NOMO-1 treated with dmso at 0.1 percent for 144 hours (cell line): ENCODE measurements around the gene ZYG11B.
A peak's percentile ranks its signal among the peaks of the same experiment; 100 is the strongest.
"Not testable (repeated sequence)": the region's sequence is repeated elsewhere in the genome, so short reads cannot be mapped to it uniquely, and the experiment has no call there.

Experiments
- DNase-seq: peaks from one replicate; lab custom pipeline; 2025; ENCODE audit not compliant: unreplicated experiment; lab: John Stamatoyannopoulos, UW

ZYG11B gene

DNA sequence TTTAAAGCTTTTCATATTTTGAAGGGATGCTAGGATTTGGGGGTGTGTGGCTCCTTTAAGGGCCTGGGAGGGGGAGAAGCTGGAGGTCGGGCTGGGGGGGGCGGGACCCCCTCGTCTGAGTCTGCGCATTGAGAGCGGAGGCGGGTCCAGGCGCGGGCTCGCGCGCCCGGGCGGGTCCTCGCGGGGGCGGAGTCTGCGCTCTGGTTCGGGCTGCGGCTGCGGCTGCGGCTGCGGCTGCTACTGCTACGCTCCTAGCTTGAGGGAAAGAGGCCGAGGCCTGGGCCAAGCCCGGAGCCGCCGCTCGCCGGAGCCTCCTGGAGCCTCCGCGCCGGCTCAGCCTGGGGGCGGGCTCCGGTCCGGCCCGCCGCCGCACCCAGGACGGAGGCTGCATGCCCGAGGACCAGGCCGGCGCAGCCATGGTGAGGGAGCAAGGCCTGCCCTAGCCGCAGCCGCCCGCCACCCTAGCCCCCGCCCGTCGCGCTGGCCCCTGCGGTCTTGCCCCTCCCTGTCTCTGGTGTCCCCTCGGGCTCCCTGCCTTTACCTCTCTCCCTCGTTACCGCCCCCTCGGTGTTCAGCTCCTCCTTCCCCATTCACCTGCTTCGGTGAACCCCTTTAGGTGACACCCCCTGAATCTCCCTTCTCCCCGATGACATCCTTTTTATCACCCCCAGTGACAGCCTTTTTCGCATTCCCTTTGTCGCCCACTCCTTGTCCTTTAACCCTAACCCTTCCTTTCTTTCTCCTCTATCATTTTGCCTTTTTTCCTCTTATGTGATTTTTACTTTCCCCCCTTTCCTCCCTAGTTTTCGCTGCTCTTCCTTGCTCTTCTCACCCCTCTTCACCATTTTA is at the start of gene ZYG11B:
Gene ZYG11B, plus strand, starts transcription at position 189 of the 849 bp plus-strand sequence. Its CDS starts 201 bp downstream, at position 390.
- peak; percentile 80 for DNase-seq

DNA sequence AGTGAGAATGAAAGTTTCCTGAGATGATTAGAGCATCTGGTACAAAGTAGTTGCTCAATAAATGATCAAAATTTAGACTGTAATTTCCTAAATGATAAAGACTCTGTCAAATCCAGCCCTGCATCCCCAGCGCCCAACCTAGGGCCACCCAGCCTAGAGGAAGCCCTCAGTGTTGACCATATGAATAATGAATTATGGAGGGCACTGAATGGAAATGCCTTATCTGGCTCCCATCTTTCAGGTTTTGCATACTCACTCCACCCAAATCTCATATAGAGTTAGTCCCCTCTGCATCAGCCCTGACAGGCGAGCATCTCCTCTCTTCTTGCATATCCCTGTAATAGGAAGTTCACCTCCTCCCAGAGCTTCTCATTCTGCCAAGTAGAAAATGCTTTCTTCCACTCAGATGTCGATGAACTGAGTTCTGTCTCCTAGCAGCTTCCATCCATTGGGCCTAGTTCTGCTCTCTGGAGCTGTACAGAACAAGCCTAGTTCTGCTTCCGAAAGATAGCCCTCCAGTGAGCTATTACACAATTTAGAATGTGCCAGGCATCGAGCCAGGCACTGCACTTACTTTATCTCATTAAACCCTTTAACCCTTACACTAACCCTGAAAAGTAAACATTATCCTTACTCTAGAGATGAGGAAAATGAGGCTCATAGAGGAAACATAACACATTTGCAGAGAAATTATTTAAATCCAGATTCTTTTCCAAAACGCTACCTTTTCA is 49.0 kb upstream of the ZYG11B start:
- DNase-seq = no peak

DNA sequence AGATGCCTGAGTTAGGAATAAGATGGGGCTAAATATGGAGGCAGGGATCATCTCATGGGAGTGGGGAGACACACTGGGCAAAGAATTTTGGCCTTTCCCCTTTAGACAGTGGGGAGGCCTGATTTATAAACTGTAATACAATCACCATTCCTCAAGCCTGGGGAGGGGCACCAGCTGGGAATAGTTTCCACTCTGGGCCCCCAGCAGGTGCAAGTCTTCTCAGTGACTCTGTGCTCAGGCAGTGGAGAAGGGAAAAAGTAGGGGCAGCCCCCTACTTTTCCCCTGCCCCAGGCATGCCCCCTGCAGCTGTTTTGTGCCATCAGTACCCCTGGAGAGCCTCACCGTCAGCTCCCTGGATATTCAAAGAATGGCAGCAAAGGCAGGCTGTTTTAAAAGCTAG is 47.2 kb upstream of the ZYG11B start:
- DNase-seq = no peak

DNA sequence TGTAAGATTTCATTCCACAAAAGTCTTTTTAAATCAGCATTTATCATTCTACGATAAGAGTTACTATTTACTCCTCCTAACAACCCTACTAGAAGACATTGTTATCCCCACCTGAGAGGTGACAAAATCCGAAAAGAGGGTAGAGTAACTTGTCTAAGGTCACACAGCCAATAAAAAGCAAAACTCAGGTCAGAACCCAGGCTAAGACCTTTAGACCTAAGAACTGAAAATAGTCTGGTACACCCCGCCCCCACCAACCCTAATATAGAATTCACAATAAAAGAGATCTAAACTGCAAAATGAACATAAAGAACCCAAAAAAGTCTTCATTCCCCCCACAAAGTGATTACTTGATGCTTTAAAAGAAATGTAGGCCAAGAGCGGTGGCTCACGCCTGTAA is 46.8 kb upstream of the ZYG11B start:
- DNase-seq = no peak

DNA sequence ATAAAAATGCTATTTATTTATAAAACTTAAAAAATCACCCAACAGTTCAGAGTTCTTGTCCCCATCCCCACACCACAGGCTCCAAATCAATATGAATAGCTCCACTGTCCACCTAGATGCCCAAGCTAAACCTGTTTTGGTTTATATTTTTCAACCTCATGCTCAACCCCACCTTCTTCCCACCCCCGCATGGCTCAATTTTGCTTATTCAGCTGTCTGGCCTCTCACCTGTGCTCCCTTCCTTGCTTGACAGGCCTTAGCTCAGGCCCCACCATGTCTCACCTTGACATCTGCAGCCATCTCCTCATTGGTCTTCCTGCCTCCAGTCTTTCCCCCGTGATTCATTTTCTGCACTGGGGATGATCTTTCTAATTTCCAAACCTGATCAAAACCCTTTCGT is 45.9 kb upstream of the ZYG11B start:
- no peak for DNase-seq

DNA sequence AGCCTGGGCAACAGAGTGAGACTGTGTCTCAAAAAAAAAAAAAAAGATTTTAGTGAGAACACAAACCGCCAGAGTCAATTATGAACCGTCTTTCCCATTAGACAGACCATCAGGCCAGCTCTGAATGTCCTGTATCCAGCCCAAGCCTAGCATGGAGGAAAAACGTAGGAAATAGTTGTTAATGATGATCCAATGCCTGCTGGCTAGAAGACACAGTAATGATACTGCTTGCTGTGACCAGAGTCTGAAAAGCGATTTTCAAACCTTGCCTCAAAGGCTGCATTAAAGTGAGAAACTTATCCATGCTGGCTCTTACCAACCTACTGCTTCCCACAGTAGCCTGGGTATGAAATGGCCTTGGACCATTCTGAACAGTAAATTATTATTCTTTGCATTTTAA is 45.1 kb upstream of the ZYG11B start:
- DNase-seq = no peak

DNA sequence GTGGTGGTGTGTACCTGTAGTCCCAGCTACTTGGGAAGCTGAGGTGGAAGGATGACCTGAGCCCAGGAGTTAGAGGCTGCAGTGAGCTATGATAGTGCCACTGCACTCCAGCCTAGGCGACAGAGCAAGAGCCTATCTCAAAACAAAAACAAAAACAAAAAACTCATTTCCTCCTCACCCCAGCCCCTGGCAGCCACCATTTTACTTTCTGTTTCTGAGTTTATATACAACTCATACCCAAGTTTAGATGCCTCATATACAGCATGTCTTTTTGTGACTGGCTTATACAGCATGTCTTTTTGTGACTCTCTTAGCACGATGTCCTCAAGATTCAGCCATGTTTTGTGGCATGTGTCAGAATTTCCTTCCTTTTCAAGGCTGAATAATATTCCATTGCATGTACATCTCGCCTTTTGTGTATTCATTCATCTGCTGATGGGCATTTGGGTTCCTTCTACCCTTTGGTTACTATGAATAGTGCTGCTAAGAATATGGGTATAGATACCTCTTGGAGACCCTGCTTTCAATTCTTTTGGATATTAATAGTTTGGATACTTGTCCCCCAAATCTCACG is 42.8 kb upstream of the ZYG11B start:
- no peak for DNase-seq

DNA sequence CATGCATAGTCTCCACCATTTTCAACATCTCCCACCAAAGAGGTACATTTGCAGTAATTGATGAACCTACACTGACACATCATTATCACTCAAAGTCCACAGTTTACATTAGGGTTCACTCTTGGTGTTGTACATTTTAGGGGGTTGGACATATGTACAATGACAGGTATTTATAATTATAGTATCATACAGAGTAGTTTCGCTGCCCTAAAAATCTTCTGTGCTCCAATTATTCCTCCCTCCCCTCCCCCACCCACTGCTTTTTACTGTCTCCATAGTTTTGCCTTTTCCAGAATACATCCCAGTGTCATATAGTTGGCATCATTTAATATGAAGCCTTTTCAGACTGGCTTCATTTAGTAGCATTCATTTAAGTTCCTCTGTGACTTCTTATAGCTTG is 41.7 kb upstream of the ZYG11B start:
- no peak for DNase-seq

DNA sequence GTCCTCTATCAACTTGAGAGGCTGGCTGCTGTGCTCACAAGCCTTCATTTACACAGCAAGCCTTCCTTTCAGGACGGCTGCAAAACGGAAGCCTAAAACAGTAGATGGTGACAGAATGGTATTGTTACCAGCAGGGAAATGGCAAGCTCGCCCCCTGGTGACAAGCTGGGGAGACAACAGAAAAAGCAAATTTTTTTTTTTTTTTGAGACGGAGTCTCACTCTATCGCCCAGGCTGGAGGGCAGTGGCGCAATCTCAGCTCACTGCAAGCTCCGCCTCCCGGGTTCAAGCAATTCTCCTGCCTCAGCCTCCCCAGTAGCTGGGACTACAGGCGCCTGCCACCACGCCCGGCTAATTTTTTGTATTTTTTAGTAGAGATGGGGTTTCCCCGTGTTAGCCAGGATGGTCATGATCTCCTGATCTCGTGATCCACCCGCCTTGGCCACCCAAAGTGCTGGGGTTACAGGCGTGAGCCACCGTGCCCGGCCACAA is 39.9 kb upstream of the ZYG11B start:
- peak; percentile 73 for DNase-seq

DNA sequence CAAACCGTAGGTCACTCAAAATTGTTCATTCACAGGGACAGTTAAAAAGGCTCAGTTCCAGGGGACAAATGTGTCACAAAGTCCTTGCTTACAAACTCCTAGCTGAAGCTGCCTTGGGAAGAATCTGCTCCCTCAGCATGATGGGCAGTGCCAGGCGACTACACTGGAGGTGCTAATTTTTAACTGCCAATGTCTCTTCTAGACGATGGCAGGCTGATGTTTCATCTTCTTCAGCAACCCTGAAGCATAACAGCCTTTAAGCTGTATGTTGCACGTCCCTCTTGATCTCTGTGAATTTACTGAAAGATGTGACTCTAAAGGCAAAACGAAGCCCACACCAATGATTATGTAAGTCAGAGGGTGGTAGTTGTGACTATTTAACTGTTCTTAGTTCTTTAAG is 39.4 kb upstream of the ZYG11B start:
- DNase-seq = no peak

DNA sequence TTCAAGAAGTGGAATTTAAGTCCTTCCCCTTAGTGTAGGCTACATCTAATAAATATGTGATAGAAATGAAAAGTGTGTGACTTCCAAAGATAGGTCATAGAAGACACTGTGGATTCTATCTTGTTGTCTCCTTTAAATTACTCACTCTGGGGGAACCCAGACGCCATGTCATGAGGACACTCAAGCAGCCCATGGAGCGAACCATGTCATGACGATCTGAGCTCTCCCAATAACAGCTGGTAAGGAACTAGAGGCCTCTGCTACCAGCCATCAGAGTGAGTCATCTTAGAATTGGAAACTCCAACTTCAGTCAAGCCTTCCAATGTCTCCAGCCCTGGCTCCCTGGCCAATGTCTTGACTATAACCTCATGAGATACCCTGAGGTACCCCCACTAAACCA is 34.4 kb upstream of the ZYG11B start:
- DNase-seq = no peak

DNA sequence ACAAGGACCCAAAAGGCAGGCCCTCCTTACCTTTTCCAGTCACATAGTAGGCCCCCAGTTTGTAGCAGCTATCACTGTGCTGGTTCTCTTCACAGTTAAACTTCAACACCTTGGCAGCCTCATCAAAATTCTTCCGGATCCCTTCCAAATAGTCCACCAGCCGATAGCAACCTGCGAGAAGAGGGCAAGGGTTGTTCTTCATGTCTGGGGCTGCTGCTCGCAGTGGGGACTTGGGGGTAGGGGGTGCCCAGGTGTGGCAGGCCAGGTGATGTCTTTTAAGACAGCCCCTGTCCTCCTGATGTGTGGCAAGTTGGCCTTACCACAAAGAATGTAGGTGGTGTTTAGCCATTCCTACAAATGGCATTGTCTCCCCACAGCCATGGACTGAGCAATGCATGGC is 33.6 kb upstream of the ZYG11B start:
- no peak for DNase-seq

DNA sequence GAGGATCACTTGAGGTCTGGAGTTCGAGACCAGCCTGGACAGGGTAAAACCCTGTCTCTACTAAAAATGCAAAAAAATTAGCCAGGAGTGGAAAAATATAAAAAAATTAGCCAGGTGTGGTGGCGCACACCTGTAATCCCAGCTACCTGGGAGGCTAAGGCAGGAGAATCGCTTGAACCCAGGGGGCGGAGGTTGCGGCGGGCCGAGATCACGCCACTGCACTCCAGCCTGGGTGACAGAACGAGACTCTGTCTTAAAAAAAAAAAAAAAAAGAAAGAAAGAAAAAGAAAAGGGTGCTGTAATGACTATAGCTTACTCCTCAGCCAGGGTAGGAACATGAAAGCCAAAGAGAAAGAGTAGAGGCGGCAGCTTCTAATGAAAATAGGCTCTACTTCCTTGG is 32.9 kb upstream of the ZYG11B start:
- DNase-seq = not testable (repeated sequence)

DNA sequence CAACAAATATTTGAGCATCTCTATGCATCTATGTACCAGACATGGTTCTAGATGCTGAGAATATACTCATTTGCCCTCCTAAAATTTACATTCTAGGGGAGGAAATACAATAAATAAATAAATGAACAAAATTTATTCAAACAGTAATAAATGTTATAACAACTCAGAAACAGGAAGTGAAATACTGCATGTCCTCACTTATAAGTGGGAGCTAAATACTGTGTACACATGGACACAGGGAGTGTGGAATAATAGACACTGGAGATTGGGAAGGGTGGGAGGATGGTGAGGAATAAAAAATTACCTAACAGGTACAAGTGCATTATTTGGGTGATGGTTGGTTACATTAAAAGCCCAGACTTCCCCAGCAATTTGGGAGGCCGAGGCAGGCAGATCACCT is 32.4 kb upstream of the ZYG11B start:
- DNase-seq = no peak

DNA sequence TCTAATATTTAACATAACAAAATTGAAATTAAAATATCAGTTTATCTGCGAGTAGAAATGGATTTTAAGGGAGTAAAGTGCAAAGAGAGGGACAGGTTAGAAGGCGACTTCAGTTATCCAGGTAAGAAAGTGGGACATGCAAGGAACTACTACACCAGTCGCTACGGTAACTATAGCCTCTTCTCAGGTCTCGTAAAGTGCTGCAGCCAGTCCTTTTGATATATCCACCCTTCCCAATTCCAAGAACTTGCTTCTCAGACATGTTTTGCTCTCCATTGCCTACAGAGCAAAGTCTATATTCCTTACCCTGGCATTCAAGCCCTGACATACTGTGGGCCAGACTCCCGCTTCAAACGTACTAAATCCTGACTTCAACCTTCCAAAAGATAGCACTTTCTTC is 30.6 kb upstream of the ZYG11B start:
- DNase-seq = no peak

DNA sequence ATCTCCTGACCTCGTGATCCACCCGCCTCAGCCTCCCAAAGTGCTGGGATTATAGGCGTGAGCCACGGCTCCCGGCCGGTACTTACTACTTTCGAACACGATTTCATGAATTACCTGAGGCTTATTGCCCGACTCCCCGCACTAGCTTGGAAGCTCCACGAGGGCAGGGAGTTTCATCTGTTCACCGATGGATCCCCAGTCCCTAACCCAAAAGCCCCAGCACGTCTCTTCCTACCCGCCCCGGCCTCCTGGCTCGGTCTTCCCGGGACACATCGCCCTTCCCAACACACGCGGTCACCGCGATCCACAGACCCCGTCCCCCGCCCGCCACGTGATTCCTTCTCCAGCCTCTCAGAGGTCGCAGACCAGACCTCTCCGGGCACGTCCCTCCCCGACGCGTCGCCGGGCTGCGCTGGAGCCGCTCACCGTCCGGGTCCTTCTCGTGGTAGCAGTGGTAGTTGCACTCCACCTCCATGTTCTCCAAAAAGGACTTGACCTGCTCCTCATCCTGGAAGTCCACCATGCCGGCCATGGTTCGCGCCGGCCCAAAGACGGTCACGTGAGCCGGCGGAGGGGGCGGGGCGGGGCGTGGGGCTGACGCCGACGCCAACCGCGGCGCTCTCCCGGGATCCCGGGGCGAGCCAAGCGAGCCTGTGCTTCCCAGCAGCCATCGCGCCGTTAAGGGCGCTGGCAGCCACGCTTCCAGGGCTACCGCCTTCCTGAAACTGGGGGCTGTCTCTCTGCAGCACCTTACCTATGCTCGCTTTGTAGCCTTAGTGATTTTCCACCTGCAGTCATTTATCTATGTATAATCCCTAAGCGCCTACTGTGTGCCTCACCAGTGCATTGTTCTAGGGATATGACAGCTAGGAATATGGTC is 28.2 kb upstream of the ZYG11B start, which contains the start of gene COA7:
Gene COA7, minus strand, starts transcription at position 553 of the 880 bp plus-strand sequence. Its CDS starts 21 bp downstream, at position 532.
- DNase-seq = peak; percentile 68

DNA sequence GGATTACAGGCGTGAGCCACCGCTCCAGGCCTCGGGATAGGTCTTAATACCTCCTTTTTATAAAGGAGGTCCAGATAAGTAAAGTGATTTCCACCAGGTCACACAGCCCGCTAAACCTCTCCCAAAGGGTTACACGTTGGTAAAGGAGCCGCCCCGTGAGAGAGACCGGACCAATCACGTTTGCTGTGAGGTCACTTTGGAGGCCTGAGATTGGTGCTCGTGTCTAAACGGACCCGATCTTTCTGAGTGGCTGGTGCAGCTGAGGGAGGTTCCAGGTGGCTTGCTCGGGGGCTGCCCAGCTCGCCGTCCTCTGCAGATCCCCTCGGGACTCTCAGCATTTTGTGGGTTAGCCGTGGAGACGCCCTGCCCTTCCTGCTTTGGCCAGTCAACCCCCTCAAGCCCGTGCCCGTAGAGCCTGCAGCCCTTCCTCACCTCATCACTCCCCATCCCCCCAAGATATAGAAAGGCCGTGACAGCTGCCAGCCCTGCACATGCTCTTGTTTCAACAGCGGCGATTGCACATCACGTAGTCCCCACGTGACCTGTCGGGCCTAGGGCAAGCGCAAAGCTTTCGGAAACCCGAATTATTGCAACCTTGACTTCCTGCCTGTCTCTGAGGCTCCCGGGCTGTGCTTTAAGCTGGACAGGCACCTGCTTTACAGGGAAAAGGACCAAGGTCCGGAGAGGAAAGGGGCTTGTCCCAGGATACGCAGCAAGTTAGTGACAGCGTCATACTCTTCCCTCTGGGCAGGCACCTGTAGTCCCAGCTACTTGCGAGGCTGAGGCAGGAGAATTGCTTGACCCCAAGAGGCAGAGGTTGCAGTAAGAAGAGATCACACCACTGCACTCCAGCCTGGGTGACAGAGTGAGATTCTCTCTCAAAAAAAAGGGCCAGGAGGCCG is 23.1 kb upstream of the ZYG11B start:
- peak; percentile 97 for DNase-seq

DNA sequence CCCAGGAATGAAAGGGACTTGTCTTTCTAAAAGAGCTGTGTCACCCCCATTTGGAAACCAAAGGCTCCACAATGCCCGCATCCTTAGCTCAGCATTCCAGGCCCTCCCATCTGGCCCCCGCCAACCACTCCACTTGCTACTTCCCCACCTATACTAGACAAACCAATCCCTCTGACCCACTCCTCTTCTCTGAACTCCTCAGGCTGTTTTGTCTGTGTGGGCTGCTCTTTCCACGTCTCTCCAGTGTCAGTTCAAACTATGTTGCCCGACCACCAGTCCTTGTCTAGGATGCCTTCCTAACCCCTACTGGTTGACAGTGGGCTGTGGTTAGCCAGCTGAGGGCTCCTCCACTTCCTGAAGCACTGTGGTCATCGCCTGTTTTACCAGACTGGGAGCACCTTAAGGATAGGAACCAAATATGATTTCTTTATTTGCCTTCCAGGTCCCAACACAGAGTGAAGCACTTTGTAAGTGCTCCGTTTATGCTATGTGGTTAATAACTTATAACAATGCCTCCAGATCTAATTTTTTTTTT is 20.1 kb upstream of the ZYG11B start:
- peak; percentile 4 for DNase-seq
